GM18907 (cell line): ENCODE data around the gene PLB1.

ENCODE experiments used
- ATAC-seq: cut with Tn5 transposase; IDR thresholded peaks from one replicate; pipeline ENCODE4 v1.9.1; 2021; ENCODE audit warnings: mild to moderate bottlenecking, moderate library complexity; ENCODE audit not compliant: unreplicated experiment

The PLB1 gene

GRCh38 chr2:28639836-28640235 lies 144.0 kb downstream of the PLB1 start:
- ATAC-seq, result peak; percentile 51

- no peak for ATAC-seq
These were observed 144.5 kb downstream of the PLB1 start for GRCh38 chr2:28640260-28640907.

GRCh38 chr2:28640908-28641300 lies 145.0 kb downstream of the PLB1 start:
- ATAC-seq, result no peak

GRCh38 chr2:28642796-28643195 lies 146.9 kb downstream of the PLB1 start:
- no peak for ATAC-seq

- ATAC-seq, result no peak
These were observed 147.5 kb downstream of the PLB1 start for GRCh38 chr2:28643327-28643726.

- ATAC-seq, result no peak
These were observed 148.1 kb downstream of the PLB1 start for GRCh38 chr2:28643911-28644334.

GRCh38 chr2:28644760-28645159 lies 148.9 kb downstream of the PLB1 start:
- no peak for ATAC-seq

GRCh38 chr2:28645553-28645952 lies 149.7 kb downstream of the PLB1 start:
- no peak for ATAC-seq

GRCh38 chr2:28647682-28648081 lies 151.8 kb downstream of the PLB1 start:
- no peak for ATAC-seq

GRCh38 chr2:28648147-28648546 lies 152.3 kb downstream of the PLB1 start:
- ATAC-seq, result no peak

GRCh38 chr2:28648671-28649395 lies 153.0 kb downstream of the PLB1 start:
- ATAC-seq, result no peak

- ATAC-seq, result no peak
These were observed 153.8 kb downstream of the PLB1 start for GRCh38 chr2:28649481-28650265.

GRCh38 chr2:28650266-28650584 lies 154.4 kb downstream of the PLB1 start:
- ATAC-seq, result no peak

GRCh38 chr2:28652217-28652616 lies 156.4 kb downstream of the PLB1 start:
- no peak for ATAC-seq

GRCh38 chr2:28653892-28654662 lies 158.2 kb downstream of the PLB1 start:
- ATAC-seq, result no peak

GRCh38 chr2:28654663-28655320 lies 158.9 kb downstream of the PLB1 start:
- no peak for ATAC-seq

GRCh38 chr2:28656937-28657615 lies 161.2 kb downstream of the PLB1 start:
- ATAC-seq, result no peak

- ATAC-seq, result no peak
These were observed 162.5 kb downstream of the PLB1 start for GRCh38 chr2:28658369-28658768.

- no peak for ATAC-seq
These were observed 163.3 kb downstream of the PLB1 start for GRCh38 chr2:28659127-28659526.

- ATAC-seq, result no peak
These were observed 165.7 kb downstream of the PLB1 start for GRCh38 chr2:28661589-28662001.
